Peyer's patch (tissue), 4 donors: ENCODE measurements around the gene TLK1.

ENCODE experiments used
- CTCF ChIP-seq, 6 experiments: fragments of 450-650 bp in 4 of 6; fragments of 200-600 bp in 2 of 6; sonication (generic) in 1 of 6; IDR thresholded peaks; one replicate each; pipeline ENCODE4 v1.5.1; 2017 to 2019; ENCODE audit warnings: antibody characterized with exemption in 6 of 6, mild to moderate bottlenecking in 3 of 6, moderate library complexity in 1 of 6
- POLR2A ChIP-seq, 2 donors: fragments of 450-650 bp; IDR thresholded peaks; one replicate each; pipeline ENCODE4 v1.5.1; 2017; ENCODE audit warnings: antibody characterized with exemption in 2 of 2, mild to moderate bottlenecking in 2 of 2, moderate library complexity in 2 of 2

GRCh38 chr2:171201271-171201670 is 40.6 kb upstream of the TLK1 start:
- TF ChIP-seq CTCF (IDR thresholded peaks at IDR 0.05), result no peak
- TF ChIP-seq POLR2A (IDR thresholded peaks at IDR 0.05), result no peak
